HG03571 (cell line): ENCODE measurements around the gene CDC37.

ENCODE experiments used
- ATAC-seq: cut with Tn5 transposase; IDR thresholded peaks from one replicate; pipeline ENCODE4 v1.9.1; 2021; ENCODE audit not compliant: unreplicated experiment

The CDC37 gene

GRCh38 chr19:10356431-10356830, 46.9 kb downstream of the CDC37 start:
- ATAC-seq: no peak

DNA sequence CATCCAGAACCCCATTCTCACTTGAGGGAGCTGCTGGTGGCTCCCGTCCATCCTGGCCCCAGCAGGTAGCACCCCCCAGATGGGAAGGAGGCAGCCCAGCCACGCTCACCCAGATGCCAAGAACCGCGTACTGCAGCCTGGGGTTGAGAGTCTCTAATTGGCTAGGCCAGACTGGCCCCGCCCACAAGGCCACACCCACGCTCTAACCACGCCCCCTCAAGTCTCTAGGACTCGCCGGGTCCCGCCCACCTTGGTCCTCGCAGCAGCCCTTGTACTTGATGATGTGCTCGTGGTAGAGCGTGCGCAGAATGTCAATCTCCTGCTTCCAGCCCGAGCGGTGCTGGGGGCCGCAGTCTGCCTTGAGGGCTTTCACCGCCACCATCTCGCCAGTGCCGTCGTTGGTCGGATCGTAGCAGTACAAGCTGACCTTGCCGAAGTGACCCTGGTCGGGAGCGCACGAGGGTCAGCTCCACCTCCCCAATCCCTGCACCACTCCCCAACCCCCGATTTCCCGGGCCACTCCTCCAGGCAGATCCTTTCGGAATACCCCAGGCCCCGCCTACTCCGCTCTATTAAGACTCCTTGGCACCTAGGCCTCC, 49.5 kb downstream of the CDC37 start:
- ATAC-seq: no peak

DNA sequence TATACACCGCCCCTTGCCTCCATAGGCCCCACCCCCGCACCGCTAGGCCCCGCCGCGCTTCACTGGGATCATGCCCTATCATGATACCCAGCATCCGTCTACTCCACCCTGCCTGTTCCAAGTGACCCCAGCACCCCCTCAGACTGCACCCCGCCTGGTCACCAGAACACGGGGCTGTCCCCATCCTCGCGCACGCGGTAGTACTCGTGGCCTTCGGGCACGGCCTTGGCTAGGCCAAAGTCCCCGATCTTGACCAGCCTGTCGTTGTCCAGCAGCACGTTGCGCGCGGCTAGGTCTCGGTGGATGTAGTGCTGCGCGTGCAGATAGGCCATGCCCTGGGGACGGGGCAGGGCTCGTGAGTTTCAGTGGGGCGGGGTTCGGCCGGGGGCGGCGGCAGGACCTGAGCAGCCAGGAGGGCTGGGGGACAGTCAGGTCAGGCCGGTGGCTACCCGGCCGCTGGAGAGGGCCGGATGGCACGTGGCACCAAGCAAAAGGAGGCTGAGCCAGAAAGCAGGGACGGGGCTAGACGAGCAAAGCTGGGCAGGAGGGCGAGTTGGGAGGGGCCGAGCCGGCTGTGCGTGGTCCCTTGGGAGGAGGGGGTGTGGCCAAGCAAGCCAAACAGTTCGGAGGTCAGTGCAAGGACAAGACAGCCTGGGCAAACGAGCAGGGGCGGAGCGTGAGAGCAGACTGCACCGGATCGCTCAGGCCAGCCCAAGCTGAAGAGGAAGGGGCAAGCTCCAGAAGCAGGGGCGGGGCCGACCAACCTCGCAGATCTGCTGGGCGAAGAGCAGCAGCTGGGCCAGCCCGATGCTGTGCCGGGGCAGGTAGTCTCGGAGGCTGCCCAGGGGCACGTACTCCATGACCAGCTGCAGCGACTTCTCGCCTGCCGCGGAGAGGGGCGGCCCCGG, 50.3 kb downstream of the CDC37 start:
- no peak for ATAC-seq

DNA sequence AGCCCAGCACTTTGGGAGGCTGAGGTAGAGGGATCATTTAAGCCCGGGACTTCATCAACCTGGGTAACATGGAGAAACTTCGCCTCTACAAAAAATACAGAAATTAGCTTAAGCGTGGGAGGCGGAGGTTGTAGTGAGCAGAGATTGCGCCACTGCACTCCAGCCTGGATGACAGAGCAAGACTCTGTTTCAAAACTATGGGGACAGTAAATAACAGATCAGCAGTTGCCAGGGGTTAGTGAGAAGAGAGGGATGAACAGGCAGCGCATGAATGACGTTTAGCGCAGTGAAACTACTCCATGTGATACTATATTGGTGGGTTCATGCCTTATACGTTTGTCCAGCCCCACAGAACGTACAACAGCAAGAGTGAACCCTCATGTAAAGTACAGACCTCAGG, 56.8 kb downstream of the CDC37 start:
- no peak for ATAC-seq

GRCh38 chr19:10344780-10345179, 58.6 kb downstream of the CDC37 start:
- ATAC-seq: no peak

- ATAC-seq: no peak
Observed at GRCh38 chr19:10343495-10343894, 59.8 kb downstream of the CDC37 start.
